Thoracic aorta endothelial cell (primary cell): ENCODE data around the gene ZNF771. TPM values are rescaled to one million over a fixed set of nuclear protein-coding genes. Genes with fewer than 3 reads are reported as not detected.

Experiments
- small RNA-seq: library from RNA; depleted of rRNA; stranded (forward); fragments of <200 nt; gene quantifications from one replicate; pipeline ENCODE3, GENCODE V24; 2012
- total RNA-seq: library from RNA; depleted of rRNA; stranded (reverse); fragments of >200 nt; gene quantifications from 2 replicates; pipeline ENCODE4 v1.2.3, GENCODE V29; 2012

The ZNF771 gene
- 7.4 and 7.6 TPM in 2 replicates for total RNA-seq

DNA sequence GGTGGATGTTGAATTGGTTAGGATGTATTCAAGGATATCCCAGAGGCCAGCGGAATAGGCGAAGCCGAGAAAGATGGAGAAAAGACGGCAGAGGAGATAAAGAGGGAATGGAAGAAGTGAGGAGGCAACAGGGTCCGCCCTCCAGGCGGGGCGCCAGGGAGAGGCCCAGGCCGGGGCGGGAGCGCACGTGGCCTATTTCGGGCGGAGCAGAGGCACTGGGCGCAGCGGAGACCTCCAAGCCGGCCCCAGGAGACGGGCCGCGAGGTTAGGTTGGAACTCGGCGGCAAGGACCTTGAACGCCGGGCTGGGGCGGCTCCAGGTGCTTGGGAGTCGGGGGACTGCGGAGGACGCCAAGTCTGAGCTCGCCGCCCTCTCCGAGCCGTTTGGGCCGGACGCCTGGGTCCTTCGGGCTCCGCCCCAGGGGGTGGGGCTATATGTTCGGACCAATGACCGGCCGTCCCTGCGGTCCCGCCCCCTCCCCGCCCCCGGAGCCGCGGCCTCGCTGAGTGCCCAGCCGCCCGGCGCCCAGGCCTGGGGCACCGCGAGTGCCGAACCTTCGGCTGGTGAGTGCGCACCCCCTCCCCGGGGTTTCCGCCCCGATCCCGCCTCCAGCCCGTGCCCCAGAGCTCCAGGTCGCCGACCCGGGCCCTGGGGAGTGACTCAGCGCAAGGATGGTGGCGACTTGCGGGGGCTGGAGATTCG, at the start of gene ZNF771:
Gene ZNF771 (plus strand): TSS at position 505 of the 702 bp plus-strand sequence. CDS start 448 bp downstream, outside the sequence.

DNA sequence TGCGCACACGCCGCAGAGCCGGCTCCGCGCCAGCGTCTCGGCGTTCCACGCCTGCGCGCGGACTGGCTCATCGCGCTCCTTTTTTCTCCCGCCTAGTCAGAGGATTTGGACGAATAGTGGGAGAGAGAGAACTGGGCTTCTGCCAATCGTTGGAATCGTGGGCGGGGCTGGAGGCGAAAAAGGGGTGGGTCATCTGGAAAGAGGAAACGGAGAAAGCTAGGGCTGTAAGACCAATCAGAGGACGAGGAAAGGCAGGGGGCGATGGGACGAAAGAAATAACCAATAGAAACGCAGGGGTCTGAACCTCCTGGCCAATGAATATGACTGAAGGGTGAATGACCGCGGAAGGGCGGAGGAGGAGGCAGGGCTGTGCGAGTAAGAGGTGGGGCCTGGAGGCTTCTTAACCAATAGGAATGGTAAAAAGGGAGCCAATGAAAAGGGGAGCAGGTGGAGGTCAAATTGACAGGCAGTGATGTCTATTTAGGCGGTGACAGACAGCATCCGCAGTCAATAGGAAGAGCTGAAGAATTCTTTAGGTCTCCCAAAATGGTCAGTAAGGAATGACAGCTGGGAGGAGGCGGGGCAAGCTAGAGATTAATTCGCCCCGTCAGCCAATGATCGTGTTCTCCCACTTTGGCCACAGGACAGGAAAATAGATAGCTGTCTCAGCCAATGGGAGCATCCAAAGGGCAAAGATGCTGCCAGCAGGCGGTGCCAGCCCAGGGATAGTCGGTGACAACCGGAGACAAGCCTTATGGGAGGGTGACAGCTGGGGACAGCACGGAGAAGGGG, 36.8 kb upstream of the ZNF771 start, which contains the start of gene TBC1D10B:
Gene TBC1D10B (minus strand): TSS at position 39 of the 792 bp plus-strand sequence. CDS start 311 bp downstream, outside the sequence.

DNA sequence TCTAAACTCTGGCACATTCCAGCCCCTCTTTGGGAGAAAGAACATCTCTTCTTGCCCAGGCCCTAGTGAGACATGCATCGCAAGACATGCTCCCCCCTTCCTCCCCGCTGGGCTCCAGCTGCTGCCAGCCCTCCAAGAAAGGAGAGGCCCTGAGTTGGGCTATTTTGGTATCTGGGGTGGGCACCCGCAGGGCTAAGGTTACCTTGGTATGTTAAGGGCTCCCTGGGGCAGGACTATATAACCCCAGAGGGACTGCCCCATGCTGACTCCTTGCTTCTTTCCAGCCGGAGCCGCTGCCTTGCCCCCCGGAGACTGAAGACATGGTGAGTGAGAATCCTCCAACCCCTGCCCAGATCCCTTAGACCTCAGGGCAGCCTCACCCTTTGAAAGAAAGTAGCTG, 32.9 kb upstream of the ZNF771 start, which contains the start of gene MYL11:
Gene MYL11 (plus strand): TSS at position 265 of the 400 bp plus-strand sequence. CDS start 56 bp downstream, at position 321.

DNA sequence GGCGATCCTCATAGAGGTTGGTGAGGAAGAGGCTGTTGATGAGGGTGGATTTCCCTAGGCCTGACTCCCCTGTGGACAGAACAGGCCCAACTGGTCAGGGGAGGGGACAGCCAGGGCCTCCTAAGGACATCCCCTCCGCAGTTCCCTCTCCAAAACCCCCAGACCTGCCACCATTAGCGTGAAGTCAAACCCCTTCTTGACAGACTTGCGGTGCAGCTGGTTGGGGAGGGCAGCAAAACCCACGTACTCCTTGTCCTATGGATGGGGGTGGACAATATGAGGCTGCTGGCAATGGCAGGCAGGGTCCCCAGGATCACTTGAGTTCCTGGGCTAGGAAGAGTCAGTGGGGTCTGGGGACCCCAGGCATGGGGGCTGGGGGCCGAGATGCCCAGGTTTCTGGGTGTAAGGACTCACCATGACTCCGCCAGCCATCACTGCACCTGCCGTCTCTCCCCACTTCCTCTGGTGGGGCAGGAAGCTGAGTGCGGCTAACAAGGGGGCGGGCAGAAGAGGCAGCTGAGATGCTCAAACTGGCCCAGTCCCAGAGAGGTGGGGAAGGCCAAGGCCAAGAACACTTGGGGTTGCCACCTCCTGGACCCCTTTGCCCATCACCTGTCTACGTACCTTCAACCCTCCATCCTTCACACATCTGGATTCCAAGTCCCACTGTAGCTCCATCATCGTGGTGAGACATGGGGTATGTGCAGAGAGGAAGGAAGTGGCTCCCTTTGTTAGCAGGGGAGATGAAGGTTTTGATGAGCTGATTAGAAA, 25.1 kb upstream of the ZNF771 start, which contains the start of gene SEPTIN1:
Gene SEPTIN1 (minus strand): TSS at position 451 of the 771 bp plus-strand sequence. CDS start 19 bp downstream, at position 432.

DNA sequence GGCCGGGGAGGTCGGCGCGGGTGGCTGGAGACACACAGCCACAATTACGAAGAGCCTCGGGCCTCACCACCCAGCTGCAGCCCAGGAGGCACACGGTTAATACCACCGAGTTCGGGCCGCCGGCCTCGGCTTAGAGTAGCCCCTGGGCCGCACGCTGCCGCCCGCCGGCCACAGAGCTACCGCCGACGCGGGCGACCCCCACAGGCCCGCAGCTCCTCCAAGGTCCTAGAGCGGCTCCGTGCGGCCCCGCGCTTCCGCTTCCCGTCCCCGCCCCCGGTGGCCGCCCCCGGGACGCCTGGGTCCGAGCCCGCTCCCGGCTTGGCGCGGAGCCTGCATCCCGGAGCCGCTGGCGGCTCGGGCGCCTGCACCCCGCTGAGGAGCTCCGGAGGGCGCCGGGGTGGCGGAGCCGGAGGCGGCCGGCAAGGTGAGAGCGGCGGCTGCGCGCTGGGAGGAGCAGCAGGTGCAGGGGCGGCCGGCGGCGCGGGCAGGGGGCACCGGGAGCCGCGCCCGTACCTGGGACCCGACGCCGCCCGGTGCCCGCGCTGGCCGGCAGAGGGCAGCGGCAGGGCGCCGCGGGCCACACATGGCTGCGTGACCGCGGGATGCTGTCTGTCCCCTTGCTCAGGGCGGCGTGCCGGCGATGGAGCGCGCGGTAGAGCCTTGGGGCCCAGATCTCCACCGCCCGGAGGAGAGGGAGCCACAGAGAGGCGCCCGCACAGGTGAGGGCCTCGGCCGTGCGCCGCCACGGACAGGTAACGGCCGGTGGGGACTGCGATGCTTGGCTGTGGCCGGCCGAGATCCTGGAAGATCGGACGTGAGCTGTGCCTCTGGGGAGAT, 12.0 kb upstream of the ZNF771 start, which contains the start of gene ZNF48:
Gene ZNF48 (plus strand): TSS at position 266 of the 837 bp plus-strand sequence. CDS start 375 bp downstream, at position 641.

DNA sequence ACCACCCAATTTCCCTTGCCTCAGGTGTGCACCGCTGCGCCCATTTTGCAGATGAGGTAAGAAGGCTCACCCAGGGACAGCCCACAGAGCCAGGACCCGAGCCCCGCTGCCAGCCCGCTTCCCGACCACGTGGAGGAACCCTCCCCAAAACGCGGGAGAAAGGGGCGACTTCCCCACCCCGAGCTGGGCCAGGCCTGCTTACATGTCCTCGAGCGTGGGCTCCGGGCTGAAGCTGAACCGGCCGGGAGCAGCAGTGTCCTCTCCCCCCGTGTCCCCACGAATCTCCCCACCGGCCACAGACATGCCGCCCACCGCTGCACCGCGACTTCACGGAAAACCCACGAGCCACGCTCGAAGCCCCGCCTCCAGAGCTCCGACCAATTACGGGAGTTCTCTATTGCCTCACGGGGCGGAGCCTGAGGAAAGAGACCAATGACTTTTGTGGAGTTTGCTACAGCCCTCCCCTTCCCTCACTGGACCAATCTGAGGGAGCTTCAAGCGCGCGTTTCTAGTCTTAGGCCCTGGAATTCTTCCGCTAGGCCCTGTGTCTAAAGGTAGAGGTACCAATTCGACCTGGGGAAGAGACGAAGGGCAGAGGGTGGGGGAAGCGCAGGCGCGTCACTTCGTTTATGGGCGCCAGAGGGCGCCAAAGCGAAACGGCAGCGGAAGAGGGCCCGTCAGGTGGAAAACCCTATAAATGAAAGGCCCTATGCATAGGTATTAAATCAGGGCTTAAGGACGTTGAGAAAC, 22.4 kb downstream of the ZNF771 start, which contains the start of gene DCTPP1:
Gene DCTPP1 (minus strand): TSS at position 353 of the 750 bp plus-strand sequence. CDS start 50 bp downstream, at position 303.

DNA sequence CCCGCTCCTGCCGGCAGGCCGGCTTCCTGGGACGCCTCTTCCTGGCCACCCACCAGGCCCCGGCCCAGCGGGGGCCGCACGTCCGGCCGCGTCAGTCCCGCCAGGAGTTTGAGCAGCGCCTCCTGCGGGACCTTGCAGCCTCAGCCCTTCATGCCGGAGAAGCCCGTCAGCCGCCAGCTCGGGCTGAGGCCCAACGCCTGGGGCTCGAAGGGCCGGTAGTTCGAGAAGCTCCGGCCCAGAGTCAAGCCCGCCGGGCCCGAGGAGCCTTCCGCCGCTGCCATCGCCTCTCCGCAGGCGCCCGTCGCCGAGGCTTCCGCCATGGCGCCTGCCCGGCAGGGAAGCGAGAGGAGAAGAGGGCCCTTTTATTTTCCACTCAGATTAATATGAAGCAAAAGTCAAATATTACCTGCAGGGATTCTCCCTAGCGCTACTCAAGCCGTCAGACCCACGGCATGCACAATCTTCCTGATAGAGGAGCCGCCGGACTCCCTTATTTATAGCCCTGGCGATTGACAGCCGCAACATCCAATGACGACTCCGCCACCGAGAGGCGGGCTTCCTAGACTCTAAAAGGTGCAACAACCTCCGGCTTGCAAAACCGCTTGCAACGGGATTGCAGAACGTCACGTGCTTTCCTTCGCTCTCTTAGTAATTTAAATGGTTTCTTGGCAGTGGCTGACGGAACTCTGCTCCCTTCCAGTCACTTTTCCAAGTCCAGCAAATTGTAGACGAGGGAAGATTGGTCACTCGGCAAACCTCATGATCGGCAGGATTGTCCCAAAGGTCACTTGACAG, 38.2 kb downstream of the ZNF771 start, which contains the start of gene SEPHS2:
Gene SEPHS2 (minus strand): TSS at position 467 of the 795 bp plus-strand sequence. CDS start 147 bp downstream, at position 320.

Small RNAs within 50 kb of the gene (small RNA-seq; reads per million reads assigned to genes)
- gene RF00019 = not detected
- gene RF00406 = 12.6 reads per million, percentile 93 among the genes with 10 or more reads in this experiment

Other genes with a start within 250 kb of the ZNF771 start
- 3.8 and 4.0 TPM in 2 replicates for gene CORO1A, start 224.0 kb upstream of the ZNF771 start, total RNA-seq
- gene BOLA2B, start 213.9 kb upstream of the ZNF771 start, total RNA-seq = 114 and 168 TPM in 2 replicates
- 27.2 and 46.3 TPM in 2 replicates for gene SLX1A, start 213.7 kb upstream of the ZNF771 start, total RNA-seq
- 4.4 and 4.5 TPM in 2 replicates for gene SULT1A3, start 208.4 kb upstream of the ZNF771 start, total RNA-seq
- 3.2 and 4.0 TPM in 2 replicates for gene NPIPB13, start 159.1 kb upstream of the ZNF771 start, total RNA-seq
- gene CD2BP2, start 52.3 kb upstream of the ZNF771 start, total RNA-seq = 29.5 and 30.5 TPM in 2 replicates
- 36.4 and 49.8 TPM in 2 replicates for gene TBC1D10B, start 37.1 kb upstream of the ZNF771 start, total RNA-seq
- not detected in 2 replicates for gene MYL11, start 32.8 kb upstream of the ZNF771 start, total RNA-seq
- gene SEPTIN1, start 25.0 kb upstream of the ZNF771 start, total RNA-seq = under 0.01 and 0.50 TPM in 2 replicates
- gene ZNF48, start 12.2 kb upstream of the ZNF771 start, total RNA-seq = 10.5 and 10.9 TPM in 2 replicates
- 46.0 and 51.1 TPM in 2 replicates for gene DCTPP1, start 22.4 kb downstream of the ZNF771 start, total RNA-seq
- 14.5 and 15.7 TPM in 2 replicates for gene SEPHS2, start 38.3 kb downstream of the ZNF771 start, total RNA-seq
- gene ITGAL, start 65.1 kb downstream of the ZNF771 start, total RNA-seq = not detected in 2 replicates
- gene ZNF768, start 119.0 kb downstream of the ZNF771 start, total RNA-seq = 17.6 and 20.8 TPM in 2 replicates
- 5.7 and 9.0 TPM in 2 replicates for gene ZNF747, start 127.3 kb downstream of the ZNF771 start, total RNA-seq
- gene ZNF764, start 150.8 kb downstream of the ZNF771 start, total RNA-seq = 7.3 and 7.4 TPM in 2 replicates
- 4.5 and 5.9 TPM in 2 replicates for gene ZNF688, start 164.1 kb downstream of the ZNF771 start, total RNA-seq
- gene ZNF785, start 178.1 kb downstream of the ZNF771 start, total RNA-seq = 7.4 and 9.5 TPM in 2 replicates
- gene ZNF689, start 202.8 kb downstream of the ZNF771 start, total RNA-seq = 4.7 and 5.9 TPM in 2 replicates
- 12.4 and 13.7 TPM in 2 replicates for gene PRR14, start 243.4 kb downstream of the ZNF771 start, total RNA-seq